Endothelial cell (in vitro differentiated cells): ENCODE results near the gene MAPK8IP1. TPM values are rescaled to one million over a fixed set of nuclear protein-coding genes. Genes with fewer than 3 reads are reported as not detected.

Experiments used
- DNase-seq: peaks from one replicate; pipeline ENCODE4 v3.0.0; 2021; ENCODE audit warnings: low spot score
- H3K27ac Mint-ChIP-seq: one replicate; pipeline ENCODE4 v1.8.0; 2021; ENCODE audit warnings: mixed read lengths, inconsistent platforms; ENCODE audit not compliant: unreplicated experiment
- H3K27me3 Mint-ChIP-seq: one replicate; pipeline ENCODE4 v1.8.0; 2021; ENCODE audit warnings: mild to moderate bottlenecking, moderate library complexity, mixed read lengths, inconsistent platforms; ENCODE audit not compliant: unreplicated experiment
- H3K36me3 Mint-ChIP-seq: one replicate; pipeline ENCODE4 v1.8.0; 2021; ENCODE audit warnings: mild to moderate bottlenecking, low read depth, mixed read lengths, inconsistent platforms; ENCODE audit not compliant: unreplicated experiment
- H3K4me1 Mint-ChIP-seq: one replicate; pipeline ENCODE4 v1.8.0; 2021; ENCODE audit warnings: mild to moderate bottlenecking, mixed read lengths, inconsistent platforms; ENCODE audit not compliant: unreplicated experiment
- H3K4me3 Mint-ChIP-seq: one replicate; pipeline ENCODE4 v1.8.0; 2021; ENCODE audit warnings: mild to moderate bottlenecking, mixed read lengths, inconsistent platforms; ENCODE audit not compliant: unreplicated experiment
- H3K9me3 Mint-ChIP-seq: one replicate; pipeline ENCODE4 v1.8.0; 2021; ENCODE audit warnings: mixed read lengths, inconsistent platforms; ENCODE audit not compliant: unreplicated experiment
- total RNA-seq: library from RNA; stranded (reverse); fragmentation: NEBNext Ultra II Directional; extraction: Animal tissue kit (Norgen Biotek cat#: 25700); gene quantifications from one replicate; pipeline ENCODE4 v1.2.1, GENCODE V29; 2021; ENCODE audit not compliant: unreplicated experiment
- TF ChIP-seq, protein P1 (sequence below): fragments of 200-600 bp; sonication (generic); IDR thresholded peaks from one replicate; pipeline ENCODE4 v1.5.0; 2021; ENCODE audit warnings: antibody characterized with exemption; ENCODE audit not compliant: unreplicated experiment

Gene MAPK8IP1
- total RNA-seq, 1 donor from 2014 or later: 3.7 TPM

- no peak for DNase-seq
- peaks cover 17% of the 10 kb centered on the region for H3K36me3 Mint-ChIP-seq
- H3K4me3 Mint-ChIP-seq: peak overlapping the region; percentile 40
- TF ChIP-seq, protein P1, sequence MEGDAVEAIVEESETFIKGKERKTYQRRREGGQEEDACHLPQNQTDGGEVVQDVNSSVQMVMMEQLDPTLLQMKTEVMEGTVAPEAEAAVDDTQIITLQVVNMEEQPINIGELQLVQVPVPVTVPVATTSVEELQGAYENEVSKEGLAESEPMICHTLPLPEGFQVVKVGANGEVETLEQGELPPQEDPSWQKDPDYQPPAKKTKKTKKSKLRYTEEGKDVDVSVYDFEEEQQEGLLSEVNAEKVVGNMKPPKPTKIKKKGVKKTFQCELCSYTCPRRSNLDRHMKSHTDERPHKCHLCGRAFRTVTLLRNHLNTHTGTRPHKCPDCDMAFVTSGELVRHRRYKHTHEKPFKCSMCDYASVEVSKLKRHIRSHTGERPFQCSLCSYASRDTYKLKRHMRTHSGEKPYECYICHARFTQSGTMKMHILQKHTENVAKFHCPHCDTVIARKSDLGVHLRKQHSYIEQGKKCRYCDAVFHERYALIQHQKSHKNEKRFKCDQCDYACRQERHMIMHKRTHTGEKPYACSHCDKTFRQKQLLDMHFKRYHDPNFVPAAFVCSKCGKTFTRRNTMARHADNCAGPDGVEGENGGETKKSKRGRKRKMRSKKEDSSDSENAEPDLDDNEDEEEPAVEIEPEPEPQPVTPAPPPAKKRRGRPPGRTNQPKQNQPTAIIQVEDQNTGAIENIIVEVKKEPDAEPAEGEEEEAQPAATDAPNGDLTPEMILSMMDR: no peak
- no peaks in the 10 kb centered on the region for H3K9me3 Mint-ChIP-seq
- H3K27ac Mint-ChIP-seq: no peak overlapping the region
- H3K4me1 Mint-ChIP-seq: no peaks in the 10 kb centered on the region
- peaks cover 6% of the 10 kb centered on the region for H3K27me3 Mint-ChIP-seq
These were observed 60.0 kb downstream of the MAPK8IP1 start for GRCh38 chr11:45945397-45945999.

- H3K4me3 Mint-ChIP-seq: peak overlapping the region; percentile 29
- H3K9me3 Mint-ChIP-seq: no peaks in the 10 kb centered on the region
- no peaks in the 10 kb centered on the region for H3K4me1 Mint-ChIP-seq
- TF ChIP-seq, protein P1: no peak
- DNase-seq: no peak
- peaks cover 6% of the 10 kb centered on the region for H3K27me3 Mint-ChIP-seq
- peaks cover 21% of the 10 kb centered on the region for H3K36me3 Mint-ChIP-seq
- H3K27ac Mint-ChIP-seq: no peak overlapping the region
These were observed 62.4 kb downstream of the MAPK8IP1 start for GRCh38 chr11:45947885-45948284.

GRCh38 chr11:45948356-45948755 is 62.9 kb downstream of the MAPK8IP1 start:
- no peak for DNase-seq
- TF ChIP-seq, protein P1: no peak
- H3K4me1 Mint-ChIP-seq: no peaks in the 10 kb centered on the region
- peaks cover 21% of the 10 kb centered on the region for H3K36me3 Mint-ChIP-seq
- no peak overlapping the region for H3K27ac Mint-ChIP-seq
- H3K4me3 Mint-ChIP-seq: peak overlapping the region; percentile 29
- H3K9me3 Mint-ChIP-seq: no peaks in the 10 kb centered on the region
- H3K27me3 Mint-ChIP-seq: peaks cover 6% of the 10 kb centered on the region

DNA sequence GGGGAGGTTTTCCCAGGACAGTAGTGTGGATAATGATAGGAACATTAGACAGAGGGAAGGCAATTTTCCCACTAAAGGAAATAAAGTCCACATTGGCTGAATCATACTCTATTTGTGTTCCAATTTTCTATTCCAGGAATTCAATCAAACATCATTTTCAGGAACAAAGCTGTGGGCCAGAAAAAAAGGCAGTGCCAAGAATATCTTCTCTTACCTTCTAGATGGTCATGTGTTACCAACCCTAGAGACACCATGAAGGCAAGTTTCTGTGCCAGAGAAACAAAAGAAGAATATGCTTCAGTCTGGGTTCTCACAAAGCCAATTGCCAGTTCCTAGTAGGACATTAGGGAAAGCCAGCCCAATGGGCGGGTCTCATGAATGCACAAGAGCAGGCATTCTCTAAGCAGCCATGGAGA is 64.5 kb downstream of the MAPK8IP1 start:
- no peaks in the 10 kb centered on the region for H3K9me3 Mint-ChIP-seq
- peaks cover 4% of the 10 kb centered on the region for H3K27me3 Mint-ChIP-seq
- DNase-seq: no peak
- H3K4me3 Mint-ChIP-seq: no peak overlapping the region
- peaks cover 21% of the 10 kb centered on the region for H3K36me3 Mint-ChIP-seq
- no peaks in the 10 kb centered on the region for H3K4me1 Mint-ChIP-seq
- TF ChIP-seq, protein P1: no peak
- H3K27ac Mint-ChIP-seq: no peak overlapping the region

Other genes with a start within 250 kb of the MAPK8IP1 start
- 275 TPM for gene CHST1, start 220.0 kb upstream of the MAPK8IP1 start, total RNA-seq
- 13.9 TPM for gene SLC35C1, start 80.5 kb upstream of the MAPK8IP1 start, total RNA-seq
- gene CRY2, start 38.2 kb upstream of the MAPK8IP1 start, total RNA-seq: 23.8 TPM
- gene FREY1, start 21.6 kb downstream of the MAPK8IP1 start, total RNA-seq: 1.1 TPM
- gene PEX16, start 32.2 kb downstream of the MAPK8IP1 start, total RNA-seq: 28.1 TPM
- gene LARGE2, start 37.0 kb downstream of the MAPK8IP1 start, total RNA-seq: 0.95 TPM
- 52.8 TPM for gene PHF21A, start 235.8 kb downstream of the MAPK8IP1 start, total RNA-seq